K562 (cell line): ENCODE results near the gene CHST2. TPM values are rescaled to one million over a fixed set of nuclear protein-coding genes. Genes with fewer than 3 reads are reported as not detected.

Experiments used
- ATAC-seq: fragments of 200-7000 bp; cut with Tn5 transposase; 3 replicates; pipeline ENCODE4 v1.9.1; 2020; ENCODE audit warnings: moderate library complexity
- BruUV-seq: library from RNA; stranded (reverse); fragments of 400-500 nt; replicated peaks from 2 replicates; lab custom pipeline; 2021; lab: Mats Ljungman, UMichigan
- CTCF ChIA-PET: fragments of 300-600 bp; formaldehyde crosslinking; extraction: SDS; loops from one replicate; lab custom pipeline; 2021; ENCODE audit warnings: low intra/inter-chr PET ratio; lab: Yijun Ruan, JAX
- POLR2A ChIA-PET: fragments of 300-600, 350-650 bp; sonication (Branson Sonifier 250); formaldehyde crosslinking; extraction: SDS; loops from one replicate; lab custom pipeline; 2021; ENCODE audit warnings: antibody characterized with exemption, inconsistent platforms; lab: Yijun Ruan, JAX
- DNase-seq, 4 experiments: peaks; one replicate each; pipeline versions ENCODE4 v3.0.0 to v3.0.0-alpha.2; 2011 to 2018; ENCODE audit warnings: low spot score in 3 of 4, mixed read lengths in 3 of 4; ENCODE audit errors: extremely low read depth in 1 of 4
- FAIRE-seq: peaks from 2 replicates; lab custom pipeline; 2011; peaks lifted over from hg19 to GRCh38; lab: Jason Lieb, UNC
- H2AFZ ChIP-seq: 2 replicates; pipeline ENCODE4 v1.6.0; 2011; ENCODE audit warnings: low read depth, low read length, control low read depth, inconsistent platforms
- H3K27ac ChIP-seq: fragments of 200-600 bp; 3 replicates; pipeline ENCODE4 v1.8.0; 2011; ENCODE audit warnings: low read depth, mild to moderate bottlenecking, control low read depth, inconsistent platforms, low read length, moderate library complexity, mixed read lengths; ENCODE audit errors: extremely low read depth
- H3K27me3 ChIP-seq, 2 experiments: fragments of 300-600 bp in 1 of 2; 2 replicates in 1 of 2; 3 replicates in 1 of 2; pipeline versions ENCODE4 v1.6.0 to v1.8.0; 2011; ENCODE audit warnings: inconsistent platforms in 2 of 2, low read length in 2 of 2, mild to moderate bottlenecking in 1 of 2, mixed read lengths in 1 of 2, moderate library complexity in 1 of 2; ENCODE audit not compliant: control insufficient read depth in 2 of 2, insufficient read depth in 2 of 2
- H3K36me3 ChIP-seq: fragments of 300-600 bp; 3 replicates; pipeline ENCODE4 v1.8.0; 2011; ENCODE audit warnings: mild to moderate bottlenecking, low read length, inconsistent platforms; ENCODE audit not compliant: control insufficient read depth, insufficient read depth
- H3K4me1 ChIP-seq, 2 experiments: fragments of 200-600 bp in 1 of 2; replicated peaks in 1 of 2; 2 replicates in 1 of 2; 3 replicates in 1 of 2; pipeline versions ENCODE4 v1.5.1 to v1.8.0; 2011; ENCODE audit warnings: inconsistent platforms in 2 of 2, low read length in 2 of 2, mild to moderate bottlenecking in 1 of 2, mixed read lengths in 1 of 2, moderate library complexity in 1 of 2; ENCODE audit not compliant: control insufficient read depth in 2 of 2, insufficient read depth in 2 of 2
- H3K4me2 ChIP-seq: 2 replicates; pipeline ENCODE4 v1.6.1; 2011; ENCODE audit warnings: low read length, control low read depth, inconsistent platforms, mixed read lengths; ENCODE audit not compliant: insufficient read depth
- H3K4me3 ChIP-seq: fragments of 200-600 bp; sonication (generic), shearing (Covaris generic); 2 replicates; pipeline ENCODE4 v1.5.1; 2016; ENCODE audit warnings: control low read depth, inconsistent platforms
- H3K79me2 ChIP-seq: fragments of 200-600 bp; 3 replicates; pipeline ENCODE4 v1.8.0; 2011; ENCODE audit warnings: low read length, inconsistent platforms; ENCODE audit not compliant: control insufficient read depth, insufficient read depth
- H3K9ac ChIP-seq, 2 experiments: 2 replicates each; pipeline versions ENCODE4 v1.6.0 to v1.6.1; 2011; ENCODE audit warnings: low read depth in 2 of 2, low read length in 2 of 2, control low read depth in 1 of 2, inconsistent platforms in 1 of 2, mild to moderate bottlenecking in 1 of 2, mixed read lengths in 1 of 2; ENCODE audit not compliant: insufficient read depth in 1 of 2
- H3K9me1 ChIP-seq: one replicate; pipeline ENCODE4 v1.6.0; 2011; ENCODE audit warnings: inconsistent platforms, mild to moderate bottlenecking, low read length, moderate library complexity; ENCODE audit not compliant: control insufficient read depth, insufficient read depth
- H3K9me3 ChIP-seq: replicated peaks from 2 replicates; pipeline ENCODE4 v1.5.1; 2011; ENCODE audit warnings: low read depth, low read length, inconsistent platforms; ENCODE audit not compliant: control insufficient read depth, insufficient read depth
- H4K20me1 ChIP-seq: replicated peaks from 2 replicates; pipeline ENCODE4 v1.6.1; 2011; ENCODE audit warnings: low read length, inconsistent platforms, mixed read lengths; ENCODE audit not compliant: control insufficient read depth, insufficient read depth
- C11orf30 ChIP-seq: fragments of 450-650 bp; IDR thresholded peaks from 2 replicates; pipeline ENCODE4 v1.6.1; 2016; ENCODE audit warnings: low read depth, mild to moderate bottlenecking
- MAFF ChIP-seq: IDR thresholded peaks from 2 replicates; pipeline ENCODE4 v1.6.1; 2012; ENCODE audit warnings: low read length, improper control_type of control experiment
- NELFE ChIP-seq: IDR thresholded peaks from 2 replicates; pipeline ENCODE4 v1.6.1; 2011; ENCODE audit warnings: mild to moderate bottlenecking; ENCODE audit not compliant: insufficient read depth, insufficient read length
- RBBP5 ChIP-seq: fragments of 200-600 bp; sonication (generic); IDR thresholded peaks from 2 replicates; pipeline ENCODE4 v1.6.1; 2012; ENCODE audit warnings: borderline replicate concordance, mild to moderate bottlenecking, low read length, control low read depth, inconsistent platforms; ENCODE audit not compliant: insufficient read depth, poor library complexity, severe bottlenecking
- ZNF316 ChIP-seq: fragments of 450-650 bp; IDR thresholded peaks from 2 replicates; pipeline ENCODE4 v1.6.1; 2016
- WGBS: fragments of 100-300 bp; shearing (Covaris generic); methylation state at CpG from one replicate; pipeline ENCODE4 v1.1.6; 2016; ENCODE audit warnings: low coverage, mixed read lengths; ENCODE audit not compliant: insufficient coverage; ENCODE audit errors: missing lambda C conversion rate; 5-methylcytosine and 5-hydroxymethylcytosine counted together
- in situ Hi-C: fragments of 300-500 bp; cut with MboI; formaldehyde crosslinking; loops from 4 replicates; pipeline ENCODE4 v1.15.0; 2018; ENCODE audit warnings: inconsistent platforms, mixed read lengths
- intact Hi-C: fragments of 100-400 bp; cut with micrococcal nuclease; formaldehyde crosslinking; loops from 2 replicates; pipeline ENCODE4 v1.14.2; 2022
- polyA plus RNA-seq, 8 experiments: library from polyadenylated mRNA; depleted of rRNA in 4 of 8; stranded (reverse) in 5 of 8; unstranded in 3 of 8; fragments of >200 nt; fragmentation: Nextera tagmentation in 2 of 8; fragmentation: Illumina TruSeq in 1 of 8; extraction: Ambion mirVana in 2 of 8; extraction: Trizol in 1 of 8; gene quantifications; 2 replicates each; pipeline versions ENCODE4 v1.2.1 to v1.2.3, GENCODE V29; 2011 to 2014; ENCODE audit warnings: inconsistent platforms in 1 of 8, missing spikeins in 1 of 8
- total RNA-seq, 7 experiments: library from RNA; depleted of rRNA in 6 of 7; stranded (reverse); fragments of >200 nt in 6 of 7; fragmentation: Illumina TruSeq in 2 of 7; extraction: Trizol in 2 of 7; gene quantifications; 2 replicates each; pipeline versions ENCODE4 v1.2.1 to v1.2.3, GENCODE V29; 2011 to 2021; ENCODE audit warnings: low replicate concordance in 1 of 7

Gene CHST2
- total and polyA plus RNA-seq, 9 of the 15 experiments (the other 6 are each of a cell fraction or from before 2014, with no cell fraction given) = 3.4 to 60.3 (median 13.9) TPM

DNA sequence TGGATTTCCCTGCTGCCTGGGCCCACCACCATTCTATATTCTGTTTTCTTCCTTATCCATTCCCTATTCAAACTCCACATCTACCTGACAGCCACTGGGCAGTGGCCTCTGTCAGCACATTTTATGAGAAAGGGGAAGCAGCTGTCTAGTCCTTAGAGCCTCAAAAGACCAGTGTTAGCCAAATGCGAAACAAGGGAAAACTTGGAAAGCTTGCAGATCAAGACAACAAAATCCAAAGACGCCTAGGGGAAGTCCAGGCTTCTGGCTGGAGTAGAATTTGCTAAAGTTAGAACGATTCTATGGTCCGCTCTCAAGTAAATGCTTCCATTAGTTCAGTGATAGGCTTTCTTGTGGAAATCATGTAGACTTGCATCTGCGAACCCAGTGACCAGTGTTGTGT is 39.4 kb upstream of the CHST2 start (continued):
- TF ChIP-seq RBBP5 = no peak

DNA sequence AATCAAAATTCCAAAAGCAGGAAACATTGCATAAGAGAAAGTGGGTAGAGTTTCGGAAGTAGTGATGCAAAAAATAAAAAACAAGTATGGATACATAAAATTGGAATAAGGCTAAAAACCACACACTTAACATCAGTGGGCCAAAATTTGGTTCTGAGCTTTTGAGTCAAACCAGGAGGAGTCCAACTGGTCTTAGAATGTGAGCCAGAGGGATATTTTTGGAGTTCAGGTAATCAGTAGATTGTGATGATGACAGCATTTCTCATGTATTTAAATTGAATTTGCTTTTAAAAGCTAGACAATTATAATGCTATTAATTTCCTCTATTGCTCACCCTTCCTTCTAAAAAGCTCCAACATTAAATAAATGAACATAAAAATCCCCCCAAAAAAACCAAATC is 38.2 kb upstream of the CHST2 start:
- intact Hi-C loops = no loop called here
- no peak overlapping the region for H3K4me3 ChIP-seq
- H3K9ac ChIP-seq = no peak overlapping the region
- ChIA-PET CTCF (no interaction called here), POLR2A (interaction anchor here (0.7 to 1.2 kb wide), 2 partner anchors 13 to 15 kb away, joined by 4 read pairs; no protein-coding TSS in a partner anchor)
- no peak for ATAC-seq
- H4K20me1 ChIP-seq = no peaks in the 10 kb centered on the region
- H3K4me1 ChIP-seq = peaks cover 28 to 38% of the 10 kb centered on the region in 2 experiments; a peak in 4 of 5 replicates
- in situ Hi-C loops = no loop called here
- H2AFZ ChIP-seq = peak overlapping the region; percentile 81; the same call in 1 of the 2 replicates
- no peaks in the 10 kb centered on the region for H3K27me3 ChIP-seq
- H3K9me1 ChIP-seq = no peaks in the 10 kb centered on the region
- no peaks in the 10 kb centered on the region for H3K79me2 ChIP-seq
- no peak for DNase-seq
- WGBS = 100% methylated on average over 1 of the region's 1 CpG
- no peak for TF ChIP-seq NELFE
- TF ChIP-seq MAFF = peak; percentile 27
- peak; percentile 35; the same call in 1 of the 2 replicates for TF ChIP-seq C11orf30
- peak; percentile 67 for TF ChIP-seq ZNF316
- H3K36me3 ChIP-seq = no peaks in the 10 kb centered on the region
- no peaks in the 10 kb centered on the region for H3K9me3 ChIP-seq
- no peak overlapping the region for H3K4me2 ChIP-seq
- FAIRE-seq = no peak
- no TSS peak for BruUV-seq
- H3K27ac ChIP-seq = no peak overlapping the region
